M059J (cell line): ENCODE data around the gene DDX39A. TPM values are rescaled to one million over a fixed set of nuclear protein-coding genes. Genes with fewer than 3 reads are reported as not detected.
"Not testable (repeated sequence)": the region's sequence is repeated elsewhere in the genome, so short reads cannot be mapped to it uniquely, and the experiment has no call there.

Experiments used
- DNase-seq: peaks from one replicate; pipeline ENCODE4 v3.0.0-alpha.2; 2012; ENCODE audit warnings: low read depth
- total RNA-seq: library from RNA; depleted of rRNA; stranded (reverse); fragments of >200 nt; shearing (Covaris generic); gene quantifications from 2 replicates; pipeline ENCODE4 v1.2.3, GENCODE V29; 2014

DDX39A gene
- total RNA-seq, 1 experiment from 2014 or later: 65.3 TPM

GRCh38 chr19:14385492-14385891, 33.6 kb downstream of the DDX39A start:
- no peak for DNase-seq

- DNase-seq: peak; percentile 76
Observed at GRCh38 chr19:14383661-14384555, 35.2 kb downstream of the DDX39A start.

- DNase-seq: peak; percentile 84
Observed at GRCh38 chr19:14381689-14382474, 37.3 kb downstream of the DDX39A start.

- DNase-seq: no peak
Observed at GRCh38 chr19:14379294-14380065, 39.7 kb downstream of the DDX39A start.

GRCh38 chr19:14378890-14379289, 40.3 kb downstream of the DDX39A start:
- no peak for DNase-seq

- DNase-seq: peak; percentile 63
Observed at GRCh38 chr19:14377883-14378328, 41.2 kb downstream of the DDX39A start.

- DNase-seq: no peak
Observed at GRCh38 chr19:14375582-14376291, 43.4 kb downstream of the DDX39A start.

GRCh38 chr19:14375055-14375581, 44.0 kb downstream of the DDX39A start:
- DNase-seq: no peak

GRCh38 chr19:14374313-14374712, 44.8 kb downstream of the DDX39A start:
- not testable (repeated sequence) for DNase-seq

GRCh38 chr19:14372384-14373077, 46.6 kb downstream of the DDX39A start:
- not testable (repeated sequence) for DNase-seq

GRCh38 chr19:14371301-14371821, 47.8 kb downstream of the DDX39A start:
- DNase-seq: no peak

GRCh38 chr19:14370940-14371280, 48.2 kb downstream of the DDX39A start:
- no peak for DNase-seq

GRCh38 chr19:14370169-14370939, 48.8 kb downstream of the DDX39A start:
- no peak for DNase-seq

GRCh38 chr19:14369399-14370168, 49.6 kb downstream of the DDX39A start:
- peak; percentile 47 for DNase-seq

- DNase-seq: peak; percentile 40
Observed at GRCh38 chr19:14368011-14368513, 51.1 kb downstream of the DDX39A start.

- DNase-seq: no peak
Observed at GRCh38 chr19:14367016-14367415, 52.1 kb downstream of the DDX39A start.

GRCh38 chr19:14366529-14366928, 52.6 kb downstream of the DDX39A start:
- peak; percentile 76 for DNase-seq

GRCh38 chr19:14364098-14364443, 55.1 kb downstream of the DDX39A start:
- not testable (repeated sequence) for DNase-seq
